Stimulated activated CD4-positive, alpha-beta T cell treated with anti-CD3 and anti-CD28 coated beads, Interleukin-4, amount 100 ng/mL, for 24 hours (primary cell): ENCODE measurements around the gene NUP133.
"Not testable (repeated sequence)": the region's sequence is repeated elsewhere in the genome, so short reads cannot be mapped to it uniquely, and the experiment has no call there.

Source experiments
- DNase-seq: peaks from one replicate; pipeline ENCODE4 v3.0.0-alpha.2; 2020

NUP133 gene

GRCh38 chr1:229508823-229509337 is 739 bp upstream of the NUP133 start:
- no peak for DNase-seq

DNA sequence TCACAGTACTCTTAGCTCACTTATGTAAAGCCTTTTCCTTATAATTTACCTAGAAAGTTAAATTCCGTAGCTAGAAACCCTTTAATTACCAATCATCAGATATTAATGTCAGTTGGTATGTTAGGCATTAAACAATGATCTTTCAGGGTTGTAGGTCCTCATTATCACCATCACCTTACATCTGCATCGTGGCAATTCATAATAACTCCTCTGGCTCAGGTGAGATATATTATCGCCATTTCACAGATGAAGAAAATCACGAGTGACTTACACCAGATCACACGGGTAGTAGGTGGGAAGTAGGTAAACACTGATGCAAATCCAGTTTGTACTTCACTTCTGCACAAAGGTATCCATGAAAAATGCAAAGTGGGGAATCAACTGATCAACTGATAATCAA is 639 bp downstream of the NUP133 start:
- DNase-seq, result no peak

GRCh38 chr1:229506633-229507032 is 1.5 kb downstream of the NUP133 start:
- no peak for DNase-seq

DNA sequence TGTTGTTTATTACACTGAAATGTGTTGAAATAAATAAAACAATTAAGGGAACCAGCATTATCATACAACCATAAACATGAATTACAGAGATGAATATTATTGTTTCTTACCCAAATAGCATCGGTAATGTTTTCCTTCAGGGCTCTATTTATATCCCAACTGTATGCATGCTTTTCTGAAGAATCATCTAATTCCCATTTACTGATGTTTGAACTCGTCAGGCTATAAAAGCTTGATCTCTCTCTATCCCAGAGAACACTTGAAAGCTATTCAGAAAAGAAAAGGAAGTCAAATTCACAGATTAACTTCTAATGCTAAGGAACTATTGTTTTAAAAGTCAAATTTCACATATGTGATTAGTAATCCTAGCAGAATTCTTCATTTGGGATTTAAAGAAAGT is 12.4 kb downstream of the NUP133 start:
- no peak for DNase-seq

DNA sequence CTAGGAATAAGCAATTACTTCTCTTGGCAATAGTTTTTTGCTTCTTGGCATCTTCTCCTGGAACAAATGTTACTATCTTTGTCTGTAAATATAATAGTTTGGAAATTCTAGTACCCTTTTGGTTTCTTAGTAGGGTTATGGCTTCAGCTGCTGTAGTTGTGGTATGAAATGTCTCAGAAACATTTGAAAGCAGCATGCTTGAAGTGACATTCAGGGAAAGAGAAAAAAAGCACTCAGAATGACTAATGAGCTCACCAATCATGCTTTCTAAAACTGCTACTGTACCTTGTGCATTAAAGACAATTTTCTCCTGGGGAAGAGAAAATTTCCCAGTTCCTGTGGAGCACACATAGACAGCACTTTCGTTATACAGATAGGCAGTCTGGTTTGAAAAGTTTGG is 21.0 kb downstream of the NUP133 start:
- DNase-seq, result no peak

GRCh38 chr1:229485318-229485717 is 22.8 kb downstream of the NUP133 start:
- DNase-seq, result no peak

DNA sequence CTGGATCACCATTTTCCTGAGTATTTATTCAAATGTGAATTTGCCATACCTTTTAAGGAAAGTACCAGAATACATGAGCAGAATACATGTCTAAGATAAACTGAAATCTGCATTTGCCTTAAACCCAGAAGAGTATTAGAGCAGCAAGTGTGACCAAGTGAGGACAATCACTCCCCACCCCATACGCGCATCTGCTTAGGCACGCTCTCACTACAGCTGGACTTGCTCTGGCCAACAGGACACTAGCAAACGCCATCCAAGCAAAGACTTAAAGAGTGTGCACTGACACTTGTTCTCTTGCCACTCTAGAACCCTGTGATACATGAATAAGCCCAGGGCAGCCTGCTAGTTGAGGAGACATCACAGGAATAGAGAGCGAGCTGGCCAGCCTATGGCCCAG is 25.6 kb downstream of the NUP133 start:
- no peak for DNase-seq

DNA sequence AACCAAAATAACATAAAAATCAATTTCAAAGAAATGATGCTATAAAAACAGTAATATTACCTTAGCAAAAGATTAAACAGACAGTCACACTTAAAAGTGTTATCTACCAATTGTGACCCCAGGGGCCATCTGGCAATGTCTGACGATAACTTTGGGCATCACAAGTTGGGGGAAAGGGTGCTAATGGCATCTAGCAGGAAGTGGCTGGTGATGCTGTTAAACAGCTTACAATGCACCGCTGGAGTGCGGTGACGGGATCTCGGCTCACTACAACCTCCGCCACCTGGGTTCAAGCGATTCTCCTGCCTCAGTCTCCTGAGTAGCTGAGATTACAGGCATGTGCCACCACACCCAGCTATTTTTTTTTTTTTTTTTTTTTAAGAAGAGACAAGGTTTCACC is 27.6 kb downstream of the NUP133 start:
- DNase-seq, result no peak

- DNase-seq, result no peak
Observed at GRCh38 chr1:229479660-229480399, 28.3 kb downstream of the NUP133 start.

DNA sequence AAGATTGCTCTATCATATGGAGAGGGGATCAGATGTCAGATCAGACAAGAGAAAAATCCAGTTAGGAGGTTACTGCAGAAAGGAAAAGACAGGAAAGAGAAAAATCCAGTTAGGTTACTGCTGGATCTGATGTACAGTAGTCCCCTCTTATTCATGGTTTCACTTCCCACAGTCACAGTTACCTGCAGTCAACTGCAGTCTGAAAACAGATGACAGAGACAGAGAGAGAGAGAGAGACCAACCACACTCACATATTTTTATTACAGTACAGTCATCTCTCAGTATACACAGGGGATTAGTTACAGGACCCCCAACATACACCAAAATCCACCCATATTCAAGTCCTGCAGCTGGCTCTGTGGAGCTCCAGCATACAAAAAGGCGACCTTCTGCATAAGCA is 29.3 kb downstream of the NUP133 start:
- no peak for DNase-seq

- not testable (repeated sequence) for DNase-seq
Observed at GRCh38 chr1:229475859-229476258, 32.3 kb downstream of the NUP133 start.

GRCh38 chr1:229474509-229474908 is 33.6 kb downstream of the NUP133 start:
- no peak for DNase-seq

DNA sequence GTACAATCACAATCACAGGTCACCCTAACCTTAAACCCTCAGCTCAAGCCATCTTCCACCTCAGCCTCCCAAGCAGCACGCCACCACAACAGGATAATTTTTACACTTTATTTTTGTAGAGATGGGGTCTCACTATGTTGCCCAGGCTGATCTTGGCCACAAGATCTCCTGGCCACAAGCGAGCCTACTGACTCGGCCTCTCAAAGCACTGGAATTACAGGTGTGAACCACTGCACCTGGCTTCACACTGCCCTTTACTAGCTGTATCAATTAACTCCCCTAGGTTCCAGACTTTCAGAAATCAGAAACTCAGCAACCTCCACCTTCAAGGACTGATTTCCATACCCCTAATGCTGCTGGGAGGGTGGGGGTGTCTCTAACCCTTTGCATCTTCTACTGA is 37.0 kb downstream of the NUP133 start:
- no peak for DNase-seq

DNA sequence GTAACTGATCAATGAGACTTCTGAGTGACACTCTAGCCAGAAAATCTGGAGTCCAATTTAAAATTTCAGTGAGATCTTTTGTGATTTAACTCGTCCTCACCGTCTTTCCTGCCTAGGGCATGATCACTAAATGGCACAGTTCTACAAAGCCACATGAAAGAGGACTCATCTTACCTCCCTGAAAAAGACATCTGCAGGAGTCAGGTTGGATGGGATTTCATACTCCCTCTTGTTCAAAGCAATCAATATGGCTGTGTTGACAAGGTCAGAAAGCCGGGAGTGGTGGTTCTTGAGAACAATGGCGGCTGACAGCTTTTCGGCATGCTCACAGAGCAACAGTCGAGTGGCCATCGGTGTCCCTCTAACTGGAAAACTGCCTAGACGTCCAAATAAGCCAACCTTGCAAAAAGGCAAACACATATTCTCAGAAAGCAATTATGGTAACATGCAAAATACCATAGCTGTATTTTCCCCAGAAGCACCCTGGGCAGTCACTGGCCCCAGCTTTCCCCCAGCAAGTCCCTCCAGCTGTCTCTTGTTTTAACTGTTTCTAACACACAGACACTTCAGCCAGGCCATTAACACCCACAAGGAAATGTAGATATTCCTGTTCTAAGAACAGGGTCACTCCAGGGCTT is 37.6 kb downstream of the NUP133 start:
- DNase-seq, result no peak

DNA sequence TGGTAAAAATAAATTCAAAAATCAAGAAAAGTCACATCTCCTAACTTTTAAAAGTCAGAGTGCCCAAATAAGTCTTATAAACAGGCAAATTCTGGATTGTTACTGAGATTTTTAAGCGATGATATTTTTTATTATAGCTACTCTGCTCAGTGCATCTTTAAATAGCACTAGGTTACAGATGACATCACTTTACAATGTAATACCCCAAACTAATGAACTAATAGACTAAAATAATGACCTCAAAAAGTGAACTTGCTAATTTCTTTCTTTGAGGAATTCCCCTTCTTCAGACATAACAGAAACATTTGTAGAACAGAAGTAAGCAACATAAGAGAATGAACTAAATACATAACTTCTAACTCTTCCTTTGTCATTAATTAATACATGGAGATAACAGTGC is 41.3 kb downstream of the NUP133 start:
- no peak for DNase-seq

GRCh38 chr1:229464672-229465071 is 43.5 kb downstream of the NUP133 start:
- no peak for DNase-seq

DNA sequence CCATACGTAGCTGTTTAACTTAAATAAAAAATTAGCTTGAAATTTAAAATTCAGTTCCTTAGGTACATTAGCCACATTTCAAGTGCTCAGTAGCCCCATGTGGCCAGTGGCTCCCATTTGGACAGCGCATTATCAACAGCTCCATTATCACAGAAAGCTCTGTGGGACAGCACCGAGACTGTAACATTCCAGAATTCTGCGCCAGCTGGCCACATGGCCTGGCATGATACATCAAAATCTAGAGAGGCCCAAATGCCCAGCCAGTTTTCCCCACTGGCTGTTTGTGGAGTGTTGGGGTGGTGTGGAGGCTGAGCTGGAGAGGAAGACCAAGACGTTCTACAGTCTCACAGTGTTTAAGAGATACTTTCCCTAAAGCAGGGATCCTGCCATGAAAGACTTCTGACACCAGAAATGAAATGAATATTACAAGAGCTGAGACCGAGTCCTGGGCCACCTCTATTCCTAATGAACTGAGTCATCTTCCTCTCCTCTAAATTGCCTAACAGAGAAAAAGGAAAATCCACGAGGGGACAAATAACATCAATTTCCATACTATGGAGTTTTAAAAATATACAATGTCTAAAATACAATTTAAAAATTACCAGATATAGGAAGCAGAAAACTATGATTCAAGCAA is 47.0 kb downstream of the NUP133 start:
- DNase-seq, result no peak

GRCh38 chr1:229459815-229460214 is 48.3 kb downstream of the NUP133 start:
- DNase-seq, result no peak

- no peak for DNase-seq
Observed at GRCh38 chr1:229457436-229457835, 50.7 kb downstream of the NUP133 start.

DNA sequence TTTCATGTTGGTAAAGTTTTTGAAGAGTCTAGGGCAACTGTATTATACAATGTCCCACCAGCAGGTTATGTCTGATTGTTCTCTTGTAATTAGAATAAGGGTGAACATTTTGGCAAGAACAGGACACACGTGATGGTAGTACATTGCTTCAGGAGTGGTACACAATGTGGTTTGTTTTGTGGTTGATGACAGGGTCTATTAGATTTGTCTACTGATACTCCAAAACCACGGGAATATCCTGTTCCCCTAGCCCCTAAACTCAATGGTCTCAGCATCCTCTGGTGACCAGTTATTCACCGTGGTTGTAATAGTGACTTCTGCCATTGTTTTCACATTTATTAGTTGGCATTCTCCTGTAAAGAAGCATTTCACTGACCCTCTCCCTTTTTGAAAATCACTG is 52.1 kb downstream of the NUP133 start:
- no peak for DNase-seq

DNA sequence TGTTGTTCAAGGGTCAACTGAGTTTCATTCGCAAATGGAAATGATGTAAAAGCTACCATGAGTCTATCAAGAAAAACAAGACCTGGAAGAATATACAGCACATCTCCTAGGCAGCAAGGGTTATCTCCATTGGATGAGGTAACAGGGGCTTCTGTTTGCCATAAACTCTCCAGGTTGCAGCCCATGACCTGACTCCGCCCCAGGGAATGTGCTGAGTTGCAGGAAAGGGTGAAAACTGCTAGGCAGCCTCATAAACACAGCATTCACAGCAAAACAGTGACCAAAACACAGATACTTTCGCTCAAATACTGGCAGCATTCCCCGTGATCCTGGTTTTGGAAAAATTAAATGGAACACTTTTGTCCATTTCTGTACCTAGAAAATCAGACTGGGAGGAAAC is 54.1 kb downstream of the NUP133 start:
- no peak for DNase-seq

DNA sequence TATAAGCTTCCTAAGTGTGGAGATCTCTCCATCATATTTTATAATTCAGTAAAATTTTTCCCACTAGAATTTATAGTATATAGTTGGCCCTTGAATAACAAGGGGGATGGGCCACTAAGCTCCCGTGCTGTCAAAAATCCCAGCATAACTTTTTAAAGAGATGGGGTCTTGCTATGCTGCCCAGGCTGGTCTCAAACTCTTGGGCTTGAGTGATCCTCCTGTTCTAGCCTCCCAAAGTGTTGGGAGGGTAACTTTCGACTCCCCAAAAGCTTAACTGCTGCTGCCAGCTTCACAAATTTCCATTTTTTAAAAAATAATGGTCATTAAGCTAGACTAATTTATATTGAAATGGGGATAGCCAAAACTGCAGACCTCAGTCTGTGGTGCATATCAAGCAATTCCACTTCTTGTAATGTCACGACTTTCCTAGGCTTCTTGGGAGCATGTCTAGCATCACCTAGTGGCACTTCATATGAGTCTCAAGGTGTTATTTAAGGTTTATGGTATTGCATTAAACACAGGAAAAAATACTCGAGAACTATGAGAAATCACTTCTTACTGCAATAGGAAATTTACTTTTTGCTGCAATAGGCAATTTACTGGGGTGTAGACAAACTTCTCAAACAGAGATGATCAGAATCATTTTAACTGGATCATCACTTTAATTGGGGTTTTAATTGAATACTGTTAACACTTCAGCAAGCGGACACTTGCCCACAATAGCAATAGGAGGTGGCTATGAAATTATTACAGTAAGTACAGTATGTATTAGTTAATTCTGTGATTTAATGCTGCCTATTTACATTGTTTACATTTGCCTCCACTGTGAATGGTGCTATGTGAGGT is 55.0 kb downstream of the NUP133 start:
- no peak for DNase-seq

GRCh38 chr1:229448845-229449244 is 59.3 kb downstream of the NUP133 start:
- no peak for DNase-seq
